SK-N-SH (cell line): ENCODE measurements around the gene DOK3. TPM values are rescaled to one million over a fixed set of nuclear protein-coding genes. Genes with fewer than 3 reads are reported as not detected.

Experiments used
- CTCF ChIA-PET: fragments of 300-600, 350-600 bp; formaldehyde crosslinking; extraction: SDS; loops from one replicate; lab custom pipeline; 2021; lab: Yijun Ruan, JAX
- POLR2A ChIA-PET: fragments of 350-600 bp; sonication (Branson Sonifier 250); formaldehyde crosslinking; extraction: SDS; loops from one replicate; lab custom pipeline; 2020; ENCODE audit warnings: antibody characterized with exemption, inconsistent platforms; lab: Yijun Ruan, JAX
- DNase-seq: peaks from one replicate; pipeline ENCODE4 v3.0.0; 2012
- H2AFZ ChIP-seq: fragments of 200-600 bp; sonication (generic); 2 replicates; pipeline ENCODE4 v1.8.1; 2016; ENCODE audit warnings: antibody characterized with exemption, mild to moderate bottlenecking, low read depth
- H3F3A ChIP-seq: fragments of 200-600 bp; sonication (generic); replicated peaks from 2 replicates; pipeline ENCODE3; 2016; ENCODE audit warnings: antibody characterized with exemption, mild to moderate bottlenecking; ENCODE audit not compliant: insufficient read depth
- H3K27ac ChIP-seq, 2 experiments: fragments of 200-500 bp in 1 of 2; fragments of 200-600 bp in 1 of 2; sonication (Bioruptor generic) in 1 of 2; sonication (generic), shearing (Covaris generic) in 1 of 2; 2 replicates each; pipeline versions ENCODE4 v1.5.1 to v1.6.1; 2014 to 2016; ENCODE audit warnings: low read depth in 2 of 2, inconsistent platforms in 1 of 2, low read length in 1 of 2, mild to moderate bottlenecking in 1 of 2, mixed read lengths in 1 of 2
- H3K27me3 ChIP-seq: fragments of 200-600 bp; sonication (generic), shearing (Covaris generic); 2 replicates; pipeline ENCODE4 v1.6.1; 2016; ENCODE audit warnings: mixed run types; ENCODE audit not compliant: insufficient read depth
- H3K36me3 ChIP-seq, 2 experiments: fragments of 200-500 bp in 1 of 2; fragments of 200-600 bp in 1 of 2; sonication (Bioruptor generic) in 1 of 2; sonication (generic) in 1 of 2; replicated peaks in 1 of 2; 2 replicates each; pipeline versions ENCODE3 to v1.5.1; 2014 to 2016; ENCODE audit warnings: low read length in 1 of 2, mild to moderate bottlenecking in 1 of 2; ENCODE audit not compliant: insufficient read depth in 2 of 2, control insufficient read depth in 1 of 2
- H3K4me1 ChIP-seq, 2 experiments: fragments of 200-500 bp in 1 of 2; fragments of 200-600 bp in 1 of 2; sonication (Bioruptor generic) in 1 of 2; sonication (generic), shearing (Covaris generic) in 1 of 2; 2 replicates each; pipeline versions ENCODE4 v1.5.1 to v1.6.1; 2014 to 2016; ENCODE audit warnings: low read depth in 1 of 2, low read length in 1 of 2, mixed run types in 1 of 2; ENCODE audit not compliant: insufficient read depth in 2 of 2, control insufficient read depth in 1 of 2
- H3K4me2 ChIP-seq: fragments of 200-600 bp; sonication (generic), shearing (Covaris generic); 2 replicates; pipeline ENCODE4 v1.6.1; 2017; ENCODE audit warnings: mixed run types
- H3K4me3 ChIP-seq, 2 experiments: fragments of 200-500 bp in 1 of 2; fragments of 200-600 bp in 1 of 2; sonication (Bioruptor generic) in 1 of 2; sonication (generic), shearing (Covaris generic) in 1 of 2; 2 replicates each; pipeline versions ENCODE4 v1.5.1 to v1.8.1; 2014 to 2016; ENCODE audit warnings: low read depth in 2 of 2, inconsistent platforms in 1 of 2, low read length in 1 of 2, mild to moderate bottlenecking in 1 of 2, mixed read lengths in 1 of 2, moderate library complexity in 1 of 2
- H3K79me2 ChIP-seq: fragments of 200-600 bp; sonication (generic); 2 replicates; pipeline ENCODE4 v1.8.1; 2017; ENCODE audit warnings: mild to moderate bottlenecking; ENCODE audit not compliant: insufficient read depth
- H3K9ac ChIP-seq: fragments of 200-600 bp; sonication (generic); 2 replicates; pipeline ENCODE4 v1.6.1; 2017; ENCODE audit warnings: mixed run types
- H3K9me2 ChIP-seq: fragments of 200-600 bp; sonication (generic); 2 replicates; pipeline ENCODE4 v1.6.1; 2017; ENCODE audit warnings: mixed run types
- H3K9me3 ChIP-seq: fragments of 200-600 bp; sonication (generic); 2 replicates; pipeline ENCODE4 v1.6.1; 2017; ENCODE audit warnings: mixed run types, mild to moderate bottlenecking, moderate library complexity
- H4K20me1 ChIP-seq: fragments of 200-600 bp; sonication (generic); 2 replicates; pipeline ENCODE4 v1.6.1; 2017; ENCODE audit warnings: mild to moderate bottlenecking, mixed run types; ENCODE audit not compliant: insufficient read depth
- CHD2 ChIP-seq: fragments of 150-350 bp; IDR thresholded peaks from 2 replicates; pipeline ENCODE4 v1.6.1; 2018; ENCODE audit warnings: low read length; ENCODE audit not compliant: partially characterized antibody
- CTCF ChIP-seq: fragments of 200-600 bp; sonication (generic); IDR thresholded peaks from 2 replicates; pipeline ENCODE4 v1.6.1; 2017; ENCODE audit warnings: antibody characterized with exemption, mild to moderate bottlenecking, moderate library complexity
- EP300 ChIP-seq, 2 experiments: IDR thresholded peaks; 2 replicates each; pipeline versions ENCODE4 v1.4.0 to v1.6.1; 2012; ENCODE audit warnings: borderline replicate concordance in 1 of 2, low read depth in 1 of 2, low read length in 1 of 2
- EZH2phosphoT487 ChIP-seq: fragments of 200-600 bp; sonication (generic); IDR thresholded peaks from 2 replicates; pipeline ENCODE4 v1.6.1; 2017; ENCODE audit warnings: low read depth, mixed run types, mild to moderate bottlenecking, antibody characterized with exemption, moderate library complexity, borderline replicate concordance
- FOSL2 ChIP-seq: IDR thresholded peaks from 2 replicates; pipeline ENCODE4 v1.4.0; 2012; ENCODE audit warnings: low read depth, mild to moderate bottlenecking, moderate library complexity, borderline replicate concordance
- FOXJ3 ChIP-seq: sonication (generic); formaldehyde crosslinking; IDR thresholded peaks from 2 replicates; pipeline ENCODE4 v1.5.1; 2020; ENCODE audit warnings: mild to moderate bottlenecking, missing genetic modification reagents
- GABPA ChIP-seq: IDR thresholded peaks from 2 replicates; pipeline ENCODE4 v1.4.0; 2012; ENCODE audit warnings: low read depth, mild to moderate bottlenecking
- IRF3 ChIP-seq: fragments of 150-350 bp; IDR thresholded peaks from 2 replicates; pipeline ENCODE4 v1.6.1; 2016; ENCODE audit warnings: mild to moderate bottlenecking, low read depth, low read length
- MAX ChIP-seq: IDR thresholded peaks from 2 replicates; pipeline ENCODE4 v1.4.0; 2012; ENCODE audit warnings: low read depth
- MEF2A ChIP-seq: IDR thresholded peaks from 2 replicates; pipeline ENCODE4 v1.4.0; 2012; ENCODE audit warnings: low read depth, borderline replicate concordance
- RAD21 ChIP-seq: IDR thresholded peaks from 2 replicates; pipeline ENCODE4 v1.6.1; 2012; ENCODE audit warnings: mild to moderate bottlenecking, low read length
- RCOR1 ChIP-seq: fragments of 150-350 bp; IDR thresholded peaks from 2 replicates; pipeline ENCODE4 v1.6.1; 2017; ENCODE audit warnings: antibody characterized with exemption, low read length
- RFX5 ChIP-seq: IDR thresholded peaks from 2 replicates; pipeline ENCODE4 v1.6.1; 2012; ENCODE audit warnings: mild to moderate bottlenecking, improper control_type of control experiment, low read length
- RXRA ChIP-seq: IDR thresholded peaks from 2 replicates; pipeline ENCODE4 v1.4.0; 2012; ENCODE audit warnings: low read depth, mild to moderate bottlenecking, borderline replicate concordance
- SIN3A ChIP-seq: IDR thresholded peaks from 2 replicates; pipeline ENCODE4 v1.6.1; 2012; ENCODE audit warnings: low read depth, mild to moderate bottlenecking, low read length, moderate library complexity, borderline replicate concordance
- SMC3 ChIP-seq: IDR thresholded peaks from 2 replicates; pipeline ENCODE4 v1.6.1; 2012; ENCODE audit warnings: low read depth, low read length, improper control_type of control experiment
- TCF12 ChIP-seq: IDR thresholded peaks from 2 replicates; pipeline ENCODE4 v1.4.0; 2012
- TEAD4 ChIP-seq: IDR thresholded peaks from 2 replicates; pipeline ENCODE4 v1.4.0; 2012; ENCODE audit warnings: mild to moderate bottlenecking, borderline replicate concordance; ENCODE audit not compliant: insufficient read depth
- USF1 ChIP-seq: IDR thresholded peaks from 2 replicates; pipeline ENCODE4 v1.4.0; 2012; ENCODE audit warnings: low read depth, borderline replicate concordance
- ZBTB33 ChIP-seq: IDR thresholded peaks from 2 replicates; pipeline ENCODE4 v1.4.0; 2012; ENCODE audit warnings: low read depth, borderline replicate concordance
- WGBS: methylation state at CpG from one replicate; pipeline ENCODE4 v1.1.6; 2017; ENCODE audit warnings: low lambda C conversion rate; 5-methylcytosine and 5-hydroxymethylcytosine counted together
- polyA plus RNA-seq, 3 experiments: library from polyadenylated mRNA; depleted of rRNA; stranded (reverse); fragments of >200 nt; gene quantifications; 2 replicates each; pipeline ENCODE4 v1.2.3, GENCODE V29; 2012

Gene DOK3
- polyA plus RNA-seq, 1 of the 3 experiments (the other 2 are of a cell fraction), result 2.2 TPM

GRCh38 chr5:177490311-177490991, 19.2 kb downstream of the DOK3 start:
- H3F3A ChIP-seq, result peaks cover 30% of the 10 kb centered on the region
- H2AFZ ChIP-seq, result no peak overlapping the region
- peaks cover 88% of the 10 kb centered on the region for H4K20me1 ChIP-seq
- CTCF ChIA-PET, result interaction anchor here (1.0 to 3.3 kb wide), 5 partner anchors 11 to 86 kb away, joined by 3 to 23 read pairs (median 8); no protein-coding TSS in a partner anchor
- POLR2A ChIA-PET, result interaction anchor here (0.6 kb wide), 1 partner anchor 22 kb away, joined by 3 read pairs; no protein-coding TSS in a partner anchor
- H3K79me2 ChIP-seq, result peaks cover 58% of the 10 kb centered on the region
- WGBS, result 98% methylated on average over 14 of the region's 15 CpGs
- peaks cover 27 to 29% of the 10 kb centered on the region in 2 experiments; a peak in 3 of 4 replicates for H3K4me1 ChIP-seq
- H3K4me2 ChIP-seq, result peak overlapping the region; percentile 24; the same call in 1 of the 2 replicates
- TF ChIP-seq USF1 (no peak), RFX5 (no peak), GABPA (no peak), RAD21 (no peak), MAX (no peak), IRF3 (no peak), FOSL2 (no peak), RXRA (no peak), CHD2 (no peak), SIN3A (no peak), EZH2phosphoT487 (no peak), SMC3 (no peak), ZBTB33 (no peak), TEAD4 (no peak), CTCF (no peak), FOXJ3 (CRISPR knock-in tag) (no peak), RCOR1 (no peak), TCF12 (no peak), EP300 (IDR thresholded peaks at IDR 0.05; ENCODE audit: borderline replicate concordance in 1 of 2, low read depth in 1 of 2, low read length in 1 of 2) (no peak), MEF2A (no peak)
- H3K4me3 ChIP-seq, result no peak overlapping the region
- H3K27ac ChIP-seq, result no peak overlapping the region; a peak in 1 of 4 replicates
- H3K9me2 ChIP-seq, result no peaks in the 10 kb centered on the region
- no peak for DNase-seq
- H3K9me3 ChIP-seq, result no peaks in the 10 kb centered on the region
- peaks cover 59 to 60% of the 10 kb centered on the region in 2 experiments for H3K36me3 ChIP-seq
- H3K27me3 ChIP-seq, result no peaks in the 10 kb centered on the region
- no peak overlapping the region for H3K9ac ChIP-seq
